IMR-90 (cell line): ENCODE measurements around the gene MYO3B. TPM values are rescaled to one million over a fixed set of nuclear protein-coding genes. Genes with fewer than 3 reads are reported as not detected.

Source experiments
- ATAC-seq: fragments of 200-7000 bp; cut with Tn5 transposase; 2 replicates; pipeline ENCODE4 v1.9.1; 2020; ENCODE audit warnings: low read depth, mild to moderate bottlenecking, moderate library complexity
- BruUV-seq: library from RNA; stranded (reverse); fragments of 400-500 nt; replicated peaks from 2 replicates; lab custom pipeline; 2021; lab: Mats Ljungman, UMichigan
- CTCF ChIA-PET: fragments of 300-600 bp; formaldehyde crosslinking; extraction: SDS; loops from one replicate; lab custom pipeline; 2021; ENCODE audit warnings: antibody characterized with exemption; lab: Yijun Ruan, JAX
- POLR2A ChIA-PET: fragments of 300-600 bp; sonication (Branson Sonifier 250); formaldehyde crosslinking; loops from one replicate; lab custom pipeline; 2022; ENCODE audit warnings: antibody characterized with exemption; ENCODE audit not compliant: unreplicated experiment; lab: Charles Lee
- DNase-seq: peaks from one replicate; pipeline ENCODE4 v3.0.0; 2013
- H2AFZ ChIP-seq: replicated peaks from 2 replicates; pipeline ENCODE3; 2013; ENCODE audit warnings: low read length, mild to moderate bottlenecking; ENCODE audit not compliant: poor library complexity
- H2AK5ac ChIP-seq: 2 replicates; pipeline ENCODE4 v1.6.1; 2013; ENCODE audit warnings: low read depth, low read length, inconsistent platforms
- H2AK9ac ChIP-seq: replicated peaks from 2 replicates; pipeline ENCODE3; 2013; ENCODE audit warnings: mild to moderate bottlenecking, low read depth, low read length, moderate library complexity; ENCODE audit not compliant: poor library complexity
- H2BK120ac ChIP-seq: 2 replicates; pipeline ENCODE4 v1.6.1; 2013; ENCODE audit warnings: low read depth, low read length, inconsistent platforms
- H2BK15ac ChIP-seq: 3 replicates; pipeline ENCODE4 v1.6.1; 2013; ENCODE audit warnings: low read depth, low read length, inconsistent platforms
- H2BK20ac ChIP-seq: 2 replicates; pipeline ENCODE4 v1.6.1; 2013; ENCODE audit warnings: low read depth, mild to moderate bottlenecking, inconsistent platforms, low read length, moderate library complexity
- H2BK5ac ChIP-seq: 2 replicates; pipeline ENCODE4 v1.6.1; 2013; ENCODE audit warnings: mild to moderate bottlenecking, low read depth, low read length, inconsistent platforms; ENCODE audit not compliant: poor library complexity, severe bottlenecking
- H3K14ac ChIP-seq: replicated peaks from 2 replicates; pipeline ENCODE4 v1.6.1; 2013; ENCODE audit warnings: low read depth, low read length, inconsistent platforms
- H3K18ac ChIP-seq: 2 replicates; pipeline ENCODE4 v1.6.1; 2013; ENCODE audit warnings: low read depth, low read length, control low read depth
- H3K23ac ChIP-seq: 2 replicates; pipeline ENCODE4 v1.6.1; 2013; ENCODE audit warnings: low read depth, low read length, inconsistent platforms
- H3K27ac ChIP-seq: 2 replicates; pipeline ENCODE4 v1.5.1; 2013; ENCODE audit warnings: mild to moderate bottlenecking, control low read depth, low read length; ENCODE audit not compliant: insufficient read depth
- H3K27me3 ChIP-seq: 2 replicates; pipeline ENCODE4 v1.6.1; 2013; ENCODE audit warnings: low read length; ENCODE audit not compliant: control insufficient read depth, insufficient read depth
- H3K36me3 ChIP-seq: 2 replicates; pipeline ENCODE4 v1.6.1; 2013; ENCODE audit warnings: low read length, mixed read lengths; ENCODE audit not compliant: control insufficient read depth, insufficient read depth
- H3K4ac ChIP-seq: 2 replicates; pipeline ENCODE4 v1.6.1; 2013; ENCODE audit warnings: low read depth, low read length, inconsistent platforms
- H3K4me1 ChIP-seq: 2 replicates; pipeline ENCODE4 v1.6.1; 2013; ENCODE audit warnings: low read length, mixed read lengths; ENCODE audit not compliant: control insufficient read depth, insufficient read depth
- H3K4me2 ChIP-seq: 2 replicates; pipeline ENCODE4 v1.6.1; 2013; ENCODE audit warnings: low read depth, mild to moderate bottlenecking, control low read depth, low read length, moderate library complexity
- H3K4me3 ChIP-seq: 2 replicates; pipeline ENCODE4 v1.5.1; 2013; ENCODE audit warnings: low read depth, mild to moderate bottlenecking, control low read depth, low read length, moderate library complexity; ENCODE audit not compliant: insufficient read depth
- H3K56ac ChIP-seq: 2 replicates; pipeline ENCODE4 v1.6.1; 2013; ENCODE audit warnings: low read length, inconsistent platforms; ENCODE audit not compliant: insufficient read depth; ENCODE audit errors: extremely low read depth
- H3K79me1 ChIP-seq, 2 experiments: 2 replicates each; pipeline ENCODE4 v1.6.1; 2013; ENCODE audit warnings: low read length in 2 of 2, inconsistent platforms in 1 of 2, low read depth in 1 of 2
- H3K9ac ChIP-seq: 2 replicates; pipeline ENCODE4 v1.6.1; 2013; ENCODE audit warnings: low read depth, low read length, control low read depth
- H3K9me1 ChIP-seq: 2 replicates; pipeline ENCODE4 v1.6.1; 2013; ENCODE audit warnings: low read length, inconsistent platforms; ENCODE audit not compliant: insufficient read depth
- H3K9me3 ChIP-seq: 2 replicates; pipeline ENCODE4 v1.6.1; 2013; ENCODE audit warnings: low read length; ENCODE audit not compliant: control insufficient read depth, insufficient read depth
- H4K20me1 ChIP-seq: 2 replicates; pipeline ENCODE4 v1.6.1; 2013; ENCODE audit warnings: low read length, inconsistent platforms; ENCODE audit not compliant: insufficient read depth
- H4K5ac ChIP-seq: 2 replicates; pipeline ENCODE4 v1.6.1; 2013; ENCODE audit warnings: mild to moderate bottlenecking, low read depth, low read length, control low read depth
- H4K8ac ChIP-seq, 2 experiments: 2 replicates each; pipeline ENCODE4 v1.6.1; 2013; ENCODE audit warnings: low read depth in 2 of 2, low read length in 2 of 2, control low read depth in 1 of 2, inconsistent platforms in 1 of 2
- H4K91ac ChIP-seq: 2 replicates; pipeline ENCODE4 v1.6.1; 2013; ENCODE audit warnings: low read depth, low read length, inconsistent platforms; ENCODE audit not compliant: insufficient read depth
- MXI1 ChIP-seq: IDR thresholded peaks from 2 replicates; pipeline ENCODE4 v1.6.1; 2012; ENCODE audit warnings: low read depth, mild to moderate bottlenecking, low read length, moderate library complexity, borderline replicate concordance
- POLR2A ChIP-seq: IDR thresholded peaks from 2 replicates; pipeline ENCODE4 v1.6.1; 2012; ENCODE audit warnings: mild to moderate bottlenecking, low read depth, low read length
- whole genome bisulfite sequencing, 2 experiments: methylation state at CpG; one replicate each; pipeline versions ENCODE4 v1.1.5 to v1.1.7; 2013; ENCODE audit warnings: missing lambda C conversion rate in 2 of 2; ENCODE audit not compliant: insufficient read length in 1 of 2; ENCODE audit errors: extremely low coverage in 2 of 2; 5-methylcytosine and 5-hydroxymethylcytosine counted together
- dilution Hi-C: fragments of 300-500 bp; cut with HindIII; formaldehyde crosslinking; loops from one replicate; pipeline ENCODE4 v1.14.3; 2018; ENCODE audit warnings: low sequenced_read_pairs; ENCODE audit not compliant: unreplicated experiment
- in situ Hi-C: fragments of 300-500 bp; cut with MboI; formaldehyde crosslinking; loops from 3 replicates; pipeline ENCODE4 v1.14.3; 2019; ENCODE audit warnings: low sequenced_read_pairs, inconsistent platforms, mixed read lengths
- intact Hi-C: fragments of 100-400 bp; cut with micrococcal nuclease; formaldehyde crosslinking; loops from 2 replicates; pipeline ENCODE4 v1.10.0; 2022
- polyA plus RNA-seq, 3 experiments: library from polyadenylated mRNA; depleted of rRNA; stranded (reverse); fragments of >200 nt; gene quantifications; 2 replicates each; pipeline ENCODE4 v1.2.3, GENCODE V29; 2012; ENCODE audit warnings: low replicate concordance in 1 of 3
- total RNA-seq: library from RNA; depleted of rRNA; stranded (reverse); fragments of >200 nt; gene quantifications from 2 replicates; pipeline ENCODE4 v1.2.3, GENCODE V29; 2012

The MYO3B gene
- total and polyA plus RNA-seq, 2 of the 4 experiments (the other 2 are of a cell fraction) = 0.02 TPM; not detected in 1

- ATAC-seq (no peak), DNase-seq (no peak)
- Histone ChIP-seq H2BK20ac (no peak overlapping the region), H4K5ac (no peak overlapping the region), H3K4me2 (no peak overlapping the region), H3K36me3 (no peaks in the 10 kb centered on the region), H2BK120ac (no peak overlapping the region), H4K91ac (no peak overlapping the region), H3K4me1 (no peaks in the 10 kb centered on the region), H3K4ac (no peak overlapping the region), H3K79me1 (no peaks in the 10 kb centered on the region), H2AK5ac (no peak overlapping the region), H2BK15ac (no peak overlapping the region), H2AFZ (no peak overlapping the region), H3K9me1 (no peaks in the 10 kb centered on the region), H3K27me3 (no peaks in the 10 kb centered on the region; the same call in 1 of the 2 replicates), H3K18ac (no peak overlapping the region), H3K14ac (no peak overlapping the region), H3K9me3 (no peaks in the 10 kb centered on the region), H2BK5ac (no peak overlapping the region), H4K20me1 (no peaks in the 10 kb centered on the region), H3K9ac (no peak overlapping the region), H3K56ac (no peak overlapping the region), H3K23ac (no peak overlapping the region), H2AK9ac (no peak overlapping the region), H3K4me3 (no peak overlapping the region), H3K27ac (no peak overlapping the region), H4K8ac (no peak overlapping the region)
- dilution Hi-C loops (no loop called here), intact Hi-C loops (no loop called here), in situ Hi-C loops (no loop called here)
- WGBS, 2 experiments = 40% methylated on average over 2 of the region's 8 CpGs; no CpG with 5 or more reads in 1 of the 2 experiments
- ChIA-PET POLR2A (no interaction called here), CTCF (interaction anchor here (1.0 to 1.2 kb wide), 2 partner anchors 16 to 19 kb away, joined by 3 read pairs; no protein-coding TSS in a partner anchor)
- BruUV-seq = no TSS peak
- TF ChIP-seq MXI1 (no peak), POLR2A (no peak)
Observed at GRCh38 chr2:170341684-170342623, 164.0 kb downstream of the MYO3B start.
